T1000 (cell line): Measurements from ENCODE around the gene SPARC.
"Not testable (repeated sequence)": the region's sequence is repeated elsewhere in the genome, so short reads cannot be mapped to it uniquely, and the experiment has no call there.

Experiments
- DNase-seq: peaks from one replicate; lab custom pipeline; 2025; ENCODE audit warnings: mixed read lengths; lab: John Stamatoyannopoulos, UW

Gene SPARC, protein sequence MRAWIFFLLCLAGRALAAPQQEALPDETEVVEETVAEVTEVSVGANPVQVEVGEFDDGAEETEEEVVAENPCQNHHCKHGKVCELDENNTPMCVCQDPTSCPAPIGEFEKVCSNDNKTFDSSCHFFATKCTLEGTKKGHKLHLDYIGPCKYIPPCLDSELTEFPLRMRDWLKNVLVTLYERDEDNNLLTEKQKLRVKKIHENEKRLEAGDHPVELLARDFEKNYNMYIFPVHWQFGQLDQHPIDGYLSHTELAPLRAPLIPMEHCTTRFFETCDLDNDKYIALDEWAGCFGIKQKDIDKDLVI

DNA sequence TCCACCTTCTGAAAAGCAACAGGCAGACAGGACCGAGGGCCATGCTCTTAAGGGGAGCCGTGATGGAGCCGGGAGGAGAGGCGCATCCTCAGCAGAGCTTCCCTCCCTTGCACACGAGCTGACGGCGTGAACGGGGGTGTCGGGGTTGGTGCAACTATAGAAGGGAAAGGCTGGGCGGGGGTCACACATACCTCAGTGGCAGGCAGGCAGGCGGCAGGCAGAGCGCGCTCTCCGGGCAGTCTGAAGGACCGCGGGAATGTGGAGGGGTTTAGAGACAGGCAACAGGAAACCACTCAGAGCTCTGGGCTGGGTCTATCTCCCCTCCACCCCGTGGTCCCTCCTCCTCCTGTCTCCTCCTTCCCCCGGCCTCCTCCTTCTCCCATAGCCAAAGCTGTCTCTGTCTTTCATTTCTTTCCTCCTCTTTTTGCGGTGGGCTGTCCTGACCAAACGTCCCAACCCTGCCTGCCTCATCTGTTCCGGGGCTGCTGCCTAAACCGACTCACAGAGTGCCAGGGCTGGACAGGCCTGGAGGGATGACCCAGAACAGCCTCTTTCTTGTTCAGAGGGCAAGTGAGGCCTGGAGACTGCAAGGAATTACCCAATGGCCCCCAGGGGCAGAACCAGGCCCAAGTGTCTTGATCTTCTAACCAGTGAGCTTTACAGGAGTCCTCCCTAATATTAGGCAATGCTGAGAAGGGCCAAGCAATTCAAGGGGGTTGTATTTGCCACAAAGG lies at the start of gene SPARC:
Gene SPARC, minus strand, starts transcription at position 242 of the 734 bp plus-strand sequence. CDS start 10,727 bp downstream, outside the sequence.
- DNase-seq, result peak; percentile 73

- DNase-seq, result no peak
These were observed 48.9 kb upstream of the SPARC start for GRCh38 chr5:151735646-151736045.

GRCh38 chr5:151734064-151734408 lies 47.3 kb upstream of the SPARC start:
- no peak for DNase-seq

GRCh38 chr5:151733358-151734063 lies 46.8 kb upstream of the SPARC start:
- no peak for DNase-seq

DNA sequence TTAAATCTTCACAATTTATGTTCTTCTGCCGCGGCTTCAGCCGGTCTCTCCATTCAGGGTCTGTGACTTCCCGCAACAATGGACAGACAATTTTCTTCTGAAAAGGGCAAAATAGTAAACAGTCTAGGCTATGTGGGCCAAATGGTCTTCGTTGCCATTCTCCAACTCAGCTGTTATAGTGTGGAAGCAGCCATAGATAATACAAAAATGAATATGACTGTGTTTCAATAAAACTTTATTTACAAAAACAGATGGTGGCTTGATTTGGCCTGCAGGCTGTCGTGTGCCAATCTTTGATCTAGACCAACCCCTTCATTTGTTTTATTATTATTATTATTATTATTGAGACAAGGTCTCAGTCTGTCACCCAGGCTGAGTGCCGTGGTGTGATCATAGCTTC lies 43.7 kb upstream of the SPARC start:
- no peak for DNase-seq

DNA sequence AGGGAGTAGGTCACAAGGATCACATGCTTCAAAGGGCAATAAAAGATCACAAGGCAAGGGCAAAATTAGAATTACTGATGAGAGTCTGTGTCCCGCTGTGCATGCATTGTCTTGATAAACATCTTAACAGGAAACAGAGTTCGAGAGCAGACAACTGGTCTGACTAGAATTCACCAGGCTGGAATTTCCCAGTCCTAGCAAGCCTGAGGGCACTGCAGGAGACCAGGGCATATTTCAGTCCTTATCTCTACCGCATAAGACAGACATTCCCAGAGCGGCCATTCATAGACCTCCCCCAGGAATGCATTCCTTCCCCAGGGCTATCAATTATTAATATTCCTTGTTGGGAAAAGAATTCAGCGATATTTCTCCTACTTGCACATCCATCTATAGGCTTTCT lies 42.9 kb upstream of the SPARC start:
- DNase-seq, result not testable (repeated sequence)

DNA sequence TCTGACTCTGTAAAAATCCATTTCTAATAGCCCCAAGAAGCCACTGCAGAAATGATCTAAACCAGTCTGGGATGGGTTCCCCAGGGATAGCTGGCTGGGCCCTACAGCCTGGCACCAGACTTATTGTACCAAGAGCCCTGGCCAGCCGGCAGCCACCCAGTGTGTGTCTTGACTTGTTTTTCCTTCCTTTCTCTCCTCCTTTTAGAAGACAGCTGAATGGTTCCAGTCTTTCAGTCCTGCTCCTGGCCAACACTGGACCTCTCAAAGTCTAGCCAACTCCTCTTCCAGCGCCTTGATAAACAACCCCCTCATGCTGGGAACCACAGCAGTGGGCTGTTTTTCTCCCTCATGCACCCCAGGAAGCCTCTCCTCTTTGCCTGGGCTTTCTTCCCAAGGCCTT lies 37.6 kb upstream of the SPARC start:
- DNase-seq, result no peak

DNA sequence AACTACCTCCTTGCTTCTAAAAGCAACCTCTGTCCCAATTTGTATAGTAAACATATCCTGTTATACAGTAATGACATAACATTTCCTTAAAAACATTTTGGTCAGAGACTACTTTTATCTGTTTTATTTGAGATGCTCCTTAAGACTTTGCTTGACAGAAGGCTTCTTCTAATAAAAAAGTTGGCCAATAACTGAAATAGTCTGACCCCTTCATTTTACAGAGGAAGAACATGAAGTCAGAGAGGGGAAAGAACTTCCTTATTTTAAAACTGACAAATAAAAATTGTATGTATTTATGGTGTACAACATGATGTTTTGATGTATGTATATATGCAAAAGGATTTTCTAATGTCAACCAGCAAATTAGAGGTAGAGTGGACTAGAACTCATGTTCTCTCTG lies 35.8 kb upstream of the SPARC start:
- no peak for DNase-seq

DNA sequence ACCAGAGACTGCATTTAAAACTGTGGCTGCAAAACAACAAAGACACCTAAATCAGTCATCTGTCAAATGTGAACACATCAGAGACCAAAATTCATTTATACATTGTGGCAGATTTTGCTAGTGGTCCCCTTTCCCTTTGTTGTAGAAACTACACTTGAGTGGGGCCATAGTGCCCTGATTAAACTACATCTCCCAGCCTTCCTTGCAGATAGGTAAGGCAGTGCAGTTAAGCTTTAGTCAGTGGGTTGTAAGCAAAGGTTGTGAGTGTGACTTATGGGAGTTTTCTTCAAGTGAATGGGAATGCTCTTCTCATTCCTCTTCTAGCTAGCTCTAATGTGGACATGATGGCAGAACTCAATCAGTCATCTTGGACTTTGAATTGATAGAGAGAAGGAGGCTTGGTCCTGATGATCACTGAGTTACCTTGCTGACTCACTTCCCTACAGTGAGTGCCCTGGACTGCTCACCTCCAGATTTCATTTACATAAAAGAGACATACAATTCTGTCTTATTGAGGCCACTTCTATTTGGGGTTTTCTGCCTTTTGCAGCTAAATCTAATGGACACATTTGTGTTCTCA lies 35.2 kb upstream of the SPARC start:
- DNase-seq, result no peak

DNA sequence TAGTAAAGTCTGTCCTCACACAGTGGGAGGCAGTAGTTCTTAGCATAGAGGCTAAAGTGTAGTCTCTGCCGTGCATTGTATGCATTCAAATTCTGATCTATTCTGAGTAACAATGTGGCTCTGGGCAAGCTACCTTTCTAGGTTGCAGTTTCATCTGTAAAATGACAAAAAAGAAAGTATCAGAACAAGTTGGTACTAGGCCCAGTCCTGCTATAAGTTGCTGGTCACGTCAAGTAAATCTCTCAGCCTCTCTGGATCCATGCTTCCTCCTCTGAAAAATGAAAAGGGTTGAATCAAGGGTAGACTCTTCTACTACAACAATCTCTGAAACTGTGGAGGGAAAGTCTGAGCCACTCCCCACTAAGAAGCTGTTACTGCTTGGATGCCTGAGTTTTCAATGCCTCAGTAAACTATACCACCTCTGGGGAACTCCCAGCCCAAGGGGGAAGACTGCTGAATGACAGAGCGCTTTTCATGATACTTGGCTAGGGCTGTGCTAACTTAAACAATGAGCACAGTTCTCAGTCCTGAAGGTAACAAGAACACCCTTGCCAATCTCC lies 34.5 kb upstream of the SPARC start:
- no peak for DNase-seq

DNA sequence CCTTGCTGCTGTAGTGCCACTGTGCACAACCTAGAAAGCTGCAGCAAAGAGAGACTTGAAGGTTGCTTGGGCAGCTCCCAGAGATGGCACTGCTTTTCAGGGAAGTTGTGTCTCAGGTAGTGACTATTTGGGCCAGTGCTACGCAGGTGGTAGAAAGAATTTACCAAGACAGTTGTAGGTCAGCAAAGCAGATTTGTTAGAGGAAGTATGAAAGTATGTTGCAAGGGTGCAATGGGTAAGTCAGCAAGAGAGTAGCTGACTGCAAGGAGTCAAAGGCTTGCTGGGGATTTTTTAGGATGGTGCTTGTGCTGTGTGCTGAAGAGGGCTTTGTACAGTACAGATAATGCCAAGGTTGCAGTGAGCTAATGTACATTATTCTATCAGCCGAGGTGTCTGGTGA lies 33.5 kb upstream of the SPARC start:
- no peak for DNase-seq

DNA sequence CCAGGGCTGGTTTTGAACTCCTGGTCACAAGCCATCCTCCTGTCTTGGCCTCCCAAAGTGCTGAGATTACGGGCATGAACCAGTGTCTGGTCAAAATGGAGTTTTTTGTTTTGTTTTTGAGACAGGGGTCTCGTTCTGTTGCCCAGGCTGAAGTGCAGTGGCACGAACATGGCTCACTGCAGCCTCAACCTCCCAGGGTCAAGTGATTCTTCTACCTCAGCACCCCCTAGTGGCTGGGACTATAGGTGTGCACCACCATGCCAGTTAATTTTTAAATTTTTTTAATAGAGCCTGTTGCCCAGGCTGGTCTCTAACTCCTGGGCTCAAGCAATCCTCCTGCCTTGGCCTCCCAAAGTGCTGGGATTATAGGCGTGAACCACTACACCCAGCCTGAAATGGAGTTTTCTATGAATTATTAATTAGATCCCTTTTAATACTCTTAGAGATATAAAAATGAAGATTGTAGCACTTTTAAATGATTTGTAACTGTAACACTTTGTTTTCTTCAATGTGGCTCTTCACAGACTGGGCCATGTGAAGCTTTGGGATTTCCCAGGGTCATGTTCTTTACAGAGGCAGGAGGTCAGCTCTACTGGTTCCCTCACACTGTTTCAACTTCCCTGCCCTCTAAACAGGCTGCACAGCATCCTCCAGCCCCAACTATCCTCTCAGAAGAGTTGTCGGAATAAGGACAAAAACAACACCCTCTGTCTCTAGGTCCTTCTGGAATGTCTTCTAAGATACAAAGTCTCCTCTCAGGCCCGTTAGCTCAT lies 32.7 kb upstream of the SPARC start:
- no peak for DNase-seq

GRCh38 chr5:151718646-151719045 lies 31.9 kb upstream of the SPARC start:
- DNase-seq, result no peak

DNA sequence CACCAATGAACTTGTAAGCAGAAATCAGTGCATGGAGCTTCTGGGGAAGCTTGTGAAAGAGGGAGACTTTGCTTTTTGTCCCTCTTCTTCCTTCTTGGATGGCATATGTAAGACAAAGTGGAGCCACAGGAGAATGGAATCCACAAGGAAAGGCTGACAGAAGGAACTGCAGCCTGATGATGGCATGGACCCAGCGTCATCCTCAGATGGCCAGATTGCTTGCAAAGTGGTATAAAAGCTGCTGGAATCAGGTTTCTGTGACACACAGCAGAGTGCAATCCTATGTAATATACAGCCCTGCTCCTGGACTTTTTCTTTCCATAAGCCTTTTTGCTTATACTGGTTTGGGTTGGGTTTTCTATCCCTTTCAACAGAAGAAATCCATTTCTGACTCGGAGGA lies 31.4 kb upstream of the SPARC start:
- DNase-seq, result no peak

GRCh38 chr5:151717416-151717815 lies 30.7 kb upstream of the SPARC start:
- no peak for DNase-seq

DNA sequence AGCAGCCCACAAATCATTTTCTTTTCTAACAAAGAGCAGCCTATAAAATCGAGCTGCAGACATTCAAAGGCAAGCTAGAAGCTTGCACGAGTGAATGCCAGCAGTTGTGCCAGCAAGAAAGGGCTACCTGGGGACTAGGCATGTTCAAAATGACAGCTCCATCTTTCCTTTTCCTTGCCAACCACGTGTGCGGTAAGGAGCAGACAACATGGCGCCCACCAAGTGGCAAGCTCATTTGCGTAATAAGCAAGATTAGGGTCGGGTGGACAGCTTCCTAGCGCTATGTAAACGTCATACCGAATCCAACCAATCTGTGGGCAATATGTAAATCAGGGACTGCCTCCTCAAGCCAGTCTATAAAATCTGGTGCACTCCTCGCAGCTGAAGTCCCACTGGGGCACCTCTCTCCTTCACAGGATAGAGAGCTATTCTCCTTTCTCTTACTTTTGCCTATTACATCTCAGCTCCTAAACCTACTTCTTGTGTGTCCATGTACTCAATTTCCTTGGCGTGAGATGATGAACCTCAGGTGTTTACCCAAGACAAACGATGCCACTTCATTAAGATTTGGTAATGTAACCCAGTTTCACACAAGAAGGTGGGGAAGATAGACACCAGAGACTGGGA lies 22.5 kb upstream of the SPARC start:
- DNase-seq, result no peak

DNA sequence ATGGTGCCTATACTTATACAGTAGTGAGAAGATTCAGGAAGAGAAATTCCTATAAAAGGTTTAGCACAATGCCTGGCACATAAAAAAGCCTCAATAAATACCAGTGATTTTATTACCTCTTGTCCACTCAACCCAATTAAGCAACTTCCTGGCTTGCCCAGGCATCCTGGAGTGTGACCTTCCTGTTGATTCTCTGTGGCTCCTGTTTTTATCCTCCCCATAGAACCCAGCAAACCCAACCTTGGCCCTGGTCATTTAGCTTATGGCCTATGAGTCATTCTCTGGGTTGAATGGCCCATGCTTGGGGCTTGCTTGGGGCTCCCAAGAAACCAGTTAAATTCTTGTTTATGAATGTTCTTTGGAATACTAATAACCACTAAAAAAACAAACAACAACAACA lies 21.4 kb upstream of the SPARC start:
- peak; percentile 19 for DNase-seq

DNA sequence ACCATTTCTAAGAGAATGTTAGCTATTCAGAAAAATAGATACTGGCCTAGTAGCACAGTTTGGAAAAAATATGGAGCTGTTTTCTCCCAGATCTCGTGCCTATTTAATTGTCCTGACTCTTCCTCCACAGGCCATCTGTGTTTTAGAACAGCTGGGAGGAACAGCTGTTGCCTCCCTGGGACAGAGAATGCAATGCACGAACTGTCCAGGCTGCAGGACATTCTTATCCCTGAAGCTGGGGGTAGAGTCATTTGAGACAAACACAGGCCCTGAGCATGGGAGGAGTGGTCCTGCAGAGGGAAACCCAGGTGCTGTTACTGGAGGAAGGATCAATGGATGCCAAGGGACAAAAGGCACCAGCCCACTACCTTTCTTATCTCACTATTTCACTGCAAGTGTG lies 20.9 kb upstream of the SPARC start:
- DNase-seq, result no peak

GRCh38 chr5:151706906-151707305 lies 20.2 kb upstream of the SPARC start:
- no peak for DNase-seq

- no peak for DNase-seq
These were observed 17.1 kb upstream of the SPARC start for GRCh38 chr5:151703780-151704179.

DNA sequence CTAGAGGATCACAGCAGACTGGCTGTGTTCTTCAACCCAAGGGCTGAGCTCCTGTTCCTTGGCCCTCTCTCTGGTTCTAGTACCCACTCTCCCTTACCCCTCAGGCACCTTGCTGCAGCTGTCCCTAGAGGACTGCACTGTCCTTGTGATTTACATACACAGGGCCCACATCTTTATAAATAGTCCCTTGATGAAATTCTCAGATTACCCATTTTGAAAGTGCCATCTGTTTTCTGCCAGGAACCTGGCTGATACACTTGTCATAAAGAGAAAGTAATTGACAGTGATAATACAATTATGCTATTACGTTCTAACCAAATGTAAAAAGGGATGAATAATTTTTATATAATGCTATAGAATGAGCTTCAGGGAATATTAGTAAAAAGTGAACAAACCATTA lies 16.5 kb upstream of the SPARC start:
- no peak for DNase-seq
